ENCODE measurements around the gene C2orf49. TPM values are rescaled to one million over a fixed set of nuclear protein-coding genes. Genes with fewer than 3 reads are reported as not detected.
A peak's percentile ranks its signal among the peaks of the same experiment; 100 is the strongest.

The C2orf49 gene
- total RNA-seq, 1 donor: 18.1 TPM

DNA sequence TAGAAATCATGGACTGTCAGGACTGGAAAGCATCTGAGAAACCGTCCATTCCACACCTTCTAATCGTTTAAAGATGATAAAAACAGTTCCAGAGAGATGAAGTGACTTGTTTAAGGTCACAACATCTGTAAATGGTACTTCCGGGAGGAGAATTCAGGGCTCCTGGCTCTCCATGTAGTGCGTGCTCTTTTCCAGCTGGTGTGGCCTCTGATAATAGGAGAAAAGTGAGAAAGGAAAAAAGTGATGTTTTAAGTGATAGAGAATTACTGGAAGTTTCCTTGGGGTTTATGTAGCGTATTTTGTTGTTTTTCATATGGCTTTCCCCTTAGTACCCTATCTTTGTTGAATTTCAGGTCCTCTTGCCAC, 663 bp downstream of the C2orf49 start:
- peaks cover 31% of the 10 kb centered on the region for H3K36me3 ChIP-seq (ENCODE audit: insufficient read depth, low read length)
- H4K20me1 ChIP-seq (ENCODE audit: insufficient read depth, low read length): no peaks in the 10 kb centered on the region
- TF ChIP-seq, protein P1, sequence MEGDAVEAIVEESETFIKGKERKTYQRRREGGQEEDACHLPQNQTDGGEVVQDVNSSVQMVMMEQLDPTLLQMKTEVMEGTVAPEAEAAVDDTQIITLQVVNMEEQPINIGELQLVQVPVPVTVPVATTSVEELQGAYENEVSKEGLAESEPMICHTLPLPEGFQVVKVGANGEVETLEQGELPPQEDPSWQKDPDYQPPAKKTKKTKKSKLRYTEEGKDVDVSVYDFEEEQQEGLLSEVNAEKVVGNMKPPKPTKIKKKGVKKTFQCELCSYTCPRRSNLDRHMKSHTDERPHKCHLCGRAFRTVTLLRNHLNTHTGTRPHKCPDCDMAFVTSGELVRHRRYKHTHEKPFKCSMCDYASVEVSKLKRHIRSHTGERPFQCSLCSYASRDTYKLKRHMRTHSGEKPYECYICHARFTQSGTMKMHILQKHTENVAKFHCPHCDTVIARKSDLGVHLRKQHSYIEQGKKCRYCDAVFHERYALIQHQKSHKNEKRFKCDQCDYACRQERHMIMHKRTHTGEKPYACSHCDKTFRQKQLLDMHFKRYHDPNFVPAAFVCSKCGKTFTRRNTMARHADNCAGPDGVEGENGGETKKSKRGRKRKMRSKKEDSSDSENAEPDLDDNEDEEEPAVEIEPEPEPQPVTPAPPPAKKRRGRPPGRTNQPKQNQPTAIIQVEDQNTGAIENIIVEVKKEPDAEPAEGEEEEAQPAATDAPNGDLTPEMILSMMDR (IDR thresholded peaks at IDR 0.05; ENCODE audit: extremely low read depth, low read depth, low read length): no peak
- H3K4me2 ChIP-seq (ENCODE audit: insufficient read depth, low read length): peak overlapping the region; percentile 96
- no peak for DNase-seq (ENCODE audit: insufficient read length, low spot score, missing footprints)
- no peaks in the 10 kb centered on the region for H3K27me3 ChIP-seq (ENCODE audit: insufficient read depth, low read length)
- H3K79me2 ChIP-seq (ENCODE audit: insufficient read depth, low read length): peaks cover 52% of the 10 kb centered on the region
- H2AFZ ChIP-seq (ENCODE audit: low read length): peak overlapping the region; percentile 75
- peak overlapping the region; percentile 96 for H3K4me3 ChIP-seq (ENCODE audit: insufficient read depth, low read length)
- peak overlapping the region; percentile 100 for H3K27ac ChIP-seq (ENCODE audit: low read depth, low read length)
- H3K9me3 ChIP-seq (ENCODE audit: low read depth, low read length): no peaks in the 10 kb centered on the region
- peaks cover 20% of the 10 kb centered on the region for H3K4me1 ChIP-seq (ENCODE audit: insufficient read depth, low read length)

DNA sequence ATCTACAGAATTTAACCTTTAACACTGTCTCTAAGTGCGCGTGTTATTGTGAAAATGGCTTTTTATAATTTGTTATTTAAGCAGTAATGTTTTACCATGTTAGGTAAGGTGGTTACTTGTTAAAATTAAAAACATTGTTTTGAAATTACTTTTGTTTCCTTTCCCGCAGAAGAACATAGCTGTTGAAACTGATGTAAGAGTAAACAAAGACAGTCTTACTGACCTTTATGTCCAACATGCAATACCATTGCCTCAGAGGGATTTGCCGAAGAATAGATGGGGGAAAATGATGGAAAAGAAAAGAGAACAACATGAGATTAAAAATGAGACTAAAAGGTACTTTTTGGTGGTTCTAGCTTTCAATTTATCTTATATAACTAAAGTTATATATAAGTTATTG, 2.1 kb downstream of the C2orf49 start:
- H3K4me3 ChIP-seq (ENCODE audit: insufficient read depth, low read length): peak overlapping the region; percentile 96
- peak overlapping the region; percentile 96 for H3K4me2 ChIP-seq (ENCODE audit: insufficient read depth, low read length)
- peaks cover 20% of the 10 kb centered on the region for H3K4me1 ChIP-seq (ENCODE audit: insufficient read depth, low read length)
- DNase-seq (ENCODE audit: insufficient read length, low spot score, missing footprints): no peak
- no peak overlapping the region for H2AFZ ChIP-seq (ENCODE audit: low read length)
- H3K27me3 ChIP-seq (ENCODE audit: insufficient read depth, low read length): no peaks in the 10 kb centered on the region
- H4K20me1 ChIP-seq (ENCODE audit: insufficient read depth, low read length): no peaks in the 10 kb centered on the region
- peak overlapping the region; percentile 100 for H3K27ac ChIP-seq (ENCODE audit: low read depth, low read length)
- peaks cover 55% of the 10 kb centered on the region for H3K79me2 ChIP-seq (ENCODE audit: insufficient read depth, low read length)
- H3K36me3 ChIP-seq (ENCODE audit: insufficient read depth, low read length): peaks cover 37% of the 10 kb centered on the region
- H3K9me3 ChIP-seq (ENCODE audit: low read depth, low read length): no peaks in the 10 kb centered on the region
- TF ChIP-seq, protein P1 (IDR thresholded peaks at IDR 0.05; ENCODE audit: extremely low read depth, low read depth, low read length): no peak

DNA sequence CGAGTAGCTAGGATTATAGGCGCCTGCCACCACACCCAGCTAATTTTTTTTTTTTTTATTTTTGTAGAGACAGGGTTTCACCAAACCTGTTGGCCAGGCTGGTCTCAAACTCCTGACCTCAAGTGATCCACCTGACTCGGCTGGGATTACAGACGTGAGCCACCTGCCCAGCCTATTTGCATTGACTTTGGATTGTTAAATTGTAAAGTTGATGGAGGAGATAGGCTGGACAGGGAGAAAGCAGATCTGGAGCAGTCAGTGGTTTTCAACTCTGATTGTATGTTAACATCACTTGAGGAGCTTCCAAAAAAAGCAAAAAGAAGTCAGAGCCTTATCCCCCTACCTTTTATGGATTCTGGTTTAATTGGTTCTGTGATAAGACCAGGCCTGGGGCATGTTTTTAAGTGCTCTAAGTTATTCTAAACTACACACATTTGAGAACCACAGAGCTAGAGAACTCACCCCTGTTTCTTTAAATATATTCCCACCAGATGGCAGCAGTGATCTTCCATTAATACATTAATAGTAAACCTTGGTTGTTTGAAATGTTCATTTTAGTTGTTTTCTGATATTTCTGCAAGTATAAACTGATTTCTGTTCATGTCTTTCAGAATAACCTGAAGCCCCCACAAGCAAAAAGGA, 7.5 kb downstream of the C2orf49 start:
- Histone ChIP-seq H3K27ac (ENCODE audit: low read depth, low read length) (no peak overlapping the region), H3K36me3 (ENCODE audit: insufficient read depth, low read length) (peaks cover 80% of the 10 kb centered on the region), H3K27me3 (ENCODE audit: insufficient read depth, low read length) (no peaks in the 10 kb centered on the region), H3K9me3 (ENCODE audit: low read depth, low read length) (no peaks in the 10 kb centered on the region), H3K79me2 (ENCODE audit: insufficient read depth, low read length) (peaks cover 23% of the 10 kb centered on the region), H4K20me1 (ENCODE audit: insufficient read depth, low read length) (no peaks in the 10 kb centered on the region), H3K4me1 (ENCODE audit: insufficient read depth, low read length) (no peaks in the 10 kb centered on the region), H3K4me2 (ENCODE audit: insufficient read depth, low read length) (no peak overlapping the region), H2AFZ (ENCODE audit: low read length) (no peak overlapping the region), H3K4me3 (ENCODE audit: insufficient read depth, low read length) (no peak overlapping the region)
- no peak for DNase-seq (ENCODE audit: insufficient read length, low spot score, missing footprints)
- TF ChIP-seq, protein P1 (IDR thresholded peaks at IDR 0.05; ENCODE audit: extremely low read depth, low read depth, low read length): peak; percentile 40

DNA sequence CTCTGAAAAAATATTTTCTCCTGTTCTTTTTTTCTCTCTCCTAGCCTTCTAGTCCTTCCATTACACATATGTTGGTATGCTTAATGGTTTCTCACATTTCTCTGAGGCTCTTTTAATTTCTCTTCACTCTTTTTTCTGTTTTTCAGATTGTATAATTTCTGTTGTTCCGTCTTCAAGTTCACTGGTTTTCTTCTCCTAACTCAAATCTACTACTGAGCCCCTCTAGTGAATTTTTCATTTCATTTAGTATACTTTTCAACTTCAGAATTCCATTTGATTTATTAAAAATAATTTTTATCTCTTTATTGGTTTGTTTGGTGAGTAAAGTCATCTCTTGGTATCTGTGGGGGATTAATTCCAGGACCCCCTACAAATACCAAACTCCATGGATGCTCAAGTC, 19.8 kb downstream of the C2orf49 start:
- H3K4me3 ChIP-seq (ENCODE audit: insufficient read depth, low read length): no peak overlapping the region
- no peak overlapping the region for H3K4me2 ChIP-seq (ENCODE audit: insufficient read depth, low read length)
- no peaks in the 10 kb centered on the region for H3K79me2 ChIP-seq (ENCODE audit: insufficient read depth, low read length)
- peaks cover 17% of the 10 kb centered on the region for H3K4me1 ChIP-seq (ENCODE audit: insufficient read depth, low read length)
- no peaks in the 10 kb centered on the region for H3K9me3 ChIP-seq (ENCODE audit: low read depth, low read length)
- peaks cover 44% of the 10 kb centered on the region for H3K36me3 ChIP-seq (ENCODE audit: insufficient read depth, low read length)
- no peaks in the 10 kb centered on the region for H3K27me3 ChIP-seq (ENCODE audit: insufficient read depth, low read length)
- H3K27ac ChIP-seq (ENCODE audit: low read depth, low read length): no peak overlapping the region
- H2AFZ ChIP-seq (ENCODE audit: low read length): no peak overlapping the region
- TF ChIP-seq, protein P1 (IDR thresholded peaks at IDR 0.05; ENCODE audit: extremely low read depth, low read depth, low read length): no peak
- no peak for DNase-seq (ENCODE audit: insufficient read length, low spot score, missing footprints)
- peaks cover 15% of the 10 kb centered on the region for H4K20me1 ChIP-seq (ENCODE audit: insufficient read depth, low read length)
